Vagina (tissue), 2 donors: ENCODE data around the gene SLC9A9.

Experiments used
- POLR2AphosphoS5 ChIP-seq, 2 donors: sonication (generic); formaldehyde crosslinking; IDR thresholded peaks; one replicate each; pipeline ENCODE4 v1.9.0; 2017; ENCODE audit warnings: antibody characterized with exemption in 2 of 2, mild to moderate bottlenecking in 2 of 2, low read depth in 1 of 2; ENCODE audit not compliant: insufficient read depth in 1 of 2
- TF ChIP-seq, protein P1 (sequence below), 3 experiments: fragments of 450-650 bp in 2 of 3; fragments of 200-600 bp in 1 of 3; sonication (generic) in 1 of 3; IDR thresholded peaks; one replicate each; pipeline ENCODE4 v1.5.1; 2017 to 2019; ENCODE audit warnings: antibody characterized with exemption in 3 of 3, mild to moderate bottlenecking in 2 of 3, moderate library complexity in 2 of 3

DNA sequence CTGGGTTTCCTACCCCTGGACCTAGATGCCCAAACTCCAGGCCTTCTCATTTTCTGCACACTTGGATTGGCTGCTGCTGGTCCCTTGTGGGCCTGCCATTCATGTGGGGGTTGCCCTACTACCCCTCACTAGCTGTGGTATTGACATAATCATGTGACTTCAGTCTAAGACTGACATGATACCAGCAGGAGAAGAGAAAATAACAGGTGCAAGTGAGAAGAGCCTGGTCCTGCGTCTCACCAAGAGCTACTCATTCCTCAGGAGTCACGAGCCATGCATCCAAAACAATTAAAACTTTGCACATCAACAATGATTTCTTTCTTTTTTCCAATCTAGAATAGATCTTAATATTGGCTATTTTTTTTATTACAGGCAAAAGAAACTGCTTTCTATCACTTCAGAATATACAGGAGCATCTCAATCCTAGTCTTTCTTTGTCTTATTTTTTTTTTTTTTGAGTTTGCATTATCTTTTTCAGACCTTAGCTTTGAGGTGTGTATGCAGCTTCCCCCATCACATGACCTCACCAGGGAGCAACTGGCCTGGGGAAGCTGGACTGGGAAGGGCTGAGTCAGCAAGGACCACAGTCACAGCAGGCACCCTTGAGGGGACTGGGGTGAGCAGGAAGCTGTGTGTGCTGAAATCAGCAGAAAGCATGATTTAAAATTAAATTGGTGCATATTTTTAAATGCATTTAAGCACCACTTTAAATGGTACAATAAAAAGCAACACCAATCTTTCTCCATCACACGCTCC is 27.6 kb downstream of the SLC9A9 start:
- TF ChIP-seq POLR2AphosphoS5 (IDR thresholded peaks at IDR 0.05; ENCODE audit: insufficient read depth in 1 of 2, low read depth in 1 of 2), result no peak
- TF ChIP-seq, protein P1, sequence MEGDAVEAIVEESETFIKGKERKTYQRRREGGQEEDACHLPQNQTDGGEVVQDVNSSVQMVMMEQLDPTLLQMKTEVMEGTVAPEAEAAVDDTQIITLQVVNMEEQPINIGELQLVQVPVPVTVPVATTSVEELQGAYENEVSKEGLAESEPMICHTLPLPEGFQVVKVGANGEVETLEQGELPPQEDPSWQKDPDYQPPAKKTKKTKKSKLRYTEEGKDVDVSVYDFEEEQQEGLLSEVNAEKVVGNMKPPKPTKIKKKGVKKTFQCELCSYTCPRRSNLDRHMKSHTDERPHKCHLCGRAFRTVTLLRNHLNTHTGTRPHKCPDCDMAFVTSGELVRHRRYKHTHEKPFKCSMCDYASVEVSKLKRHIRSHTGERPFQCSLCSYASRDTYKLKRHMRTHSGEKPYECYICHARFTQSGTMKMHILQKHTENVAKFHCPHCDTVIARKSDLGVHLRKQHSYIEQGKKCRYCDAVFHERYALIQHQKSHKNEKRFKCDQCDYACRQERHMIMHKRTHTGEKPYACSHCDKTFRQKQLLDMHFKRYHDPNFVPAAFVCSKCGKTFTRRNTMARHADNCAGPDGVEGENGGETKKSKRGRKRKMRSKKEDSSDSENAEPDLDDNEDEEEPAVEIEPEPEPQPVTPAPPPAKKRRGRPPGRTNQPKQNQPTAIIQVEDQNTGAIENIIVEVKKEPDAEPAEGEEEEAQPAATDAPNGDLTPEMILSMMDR (IDR thresholded peaks at IDR 0.05), result no peak
